Psoas muscle (tissue), 8 donors: Measurements from ENCODE around the gene SEMA3G. TPM values are rescaled to one million over a fixed set of nuclear protein-coding genes. Genes with fewer than 3 reads are reported as not detected.

Experiments used
- ATAC-seq, 4 donors: fragments of 200-7000 bp; cut with Tn5 transposase; one replicate each; pipeline ENCODE4 v1.9.1; 2020; ENCODE audit warnings: moderate library complexity in 3 of 4, mild to moderate bottlenecking in 2 of 4
- DNase-seq, 2 donors: peaks; one replicate each; pipeline ENCODE4 v3.0.0-alpha.2; 2020
- H3K27ac ChIP-seq: fragments of 200-600 bp; one replicate; pipeline ENCODE4 v1.8.0; 2022
- H3K27me3 ChIP-seq, 3 donors: fragments of 200-600 bp in 1 of 3; one replicate each; pipeline versions ENCODE4 v1.6.1 to v1.8.0; 2013 to 2022; ENCODE audit warnings: low read length in 2 of 3, mild to moderate bottlenecking in 2 of 3, moderate library complexity in 1 of 3; ENCODE audit not compliant: insufficient read depth in 3 of 3
- H3K36me3 ChIP-seq, 2 donors: fragments of 200-600 bp in 1 of 2; one replicate each; pipeline versions ENCODE4 v1.6.1 to v1.8.0; 2013 to 2022; ENCODE audit warnings: low read depth in 1 of 2, mild to moderate bottlenecking in 1 of 2, moderate library complexity in 1 of 2; ENCODE audit not compliant: insufficient read depth in 1 of 2
- H3K4me1 ChIP-seq: fragments of 200-600 bp; one replicate; pipeline ENCODE4 v1.8.0; 2022
- H3K4me3 ChIP-seq: fragments of 200-600 bp; one replicate; pipeline ENCODE4 v1.8.0; 2022; ENCODE audit warnings: mild to moderate bottlenecking
- H3K9me3 ChIP-seq: fragments of 200-600 bp; one replicate; pipeline ENCODE4 v1.8.0; 2022
- WGBS, 3 donors: extraction: QIAGEN DNeasy Blood & Tissue Kit; methylation state at CpG; one replicate each; pipeline versions ENCODE4 v1.1.6 to v1.1.7; 2013; 5-methylcytosine and 5-hydroxymethylcytosine counted together
- intact Hi-C, 2 donors: fragments of 100-400 bp; cut with DNase I; formaldehyde crosslinking; loops; one replicate each; pipeline versions ENCODE4 v1.11.0 to v1.14.2; 2022
- polyA plus RNA-seq, 3 donors: library from polyadenylated mRNA; stranded (reverse); fragments of 200-250 nt; gene quantifications; one replicate each; pipeline ENCODE4 v1.2.3, GENCODE V29; 2013
- total RNA-seq, 4 donors: library from RNA; stranded (reverse); fragmentation: NEBNext Ultra II Directional in 2 of 4; extraction: Animal tissue kit (Norgen Biotek cat#: 25700) in 2 of 4; gene quantifications; one replicate each; pipeline versions ENCODE4 v1.2.1 to v1.2.4, GENCODE V29; 2021 to 2023
- TF ChIP-seq, protein P1 (sequence below): fragments of 200-600 bp; IDR thresholded peaks from one replicate; pipeline ENCODE4 v1.8.0; 2022; ENCODE audit warnings: antibody characterized with exemption
- donor health status: healthy with polysubstance abuse.
- donor health status: DM: no; HTN: no; CAD: no; lungs with moderate emphysema.
- donor health status: Bipolar disorder and iron deficiency.
- donor health status: healthy.
- donor health status: DM: yes; HTN: yes; CAD: no.
- donor health status: DM: no; HTN: no; CAD: no.
- donor health status: DM: no; HTN: no; CAD: no.
- donor health status: DM: yes; HTN: yes; CAD: no.

The SEMA3G gene
- total and polyA plus RNA-seq, 7 donors, result 6.0 to 13.8 (median 6.5) TPM

DNA sequence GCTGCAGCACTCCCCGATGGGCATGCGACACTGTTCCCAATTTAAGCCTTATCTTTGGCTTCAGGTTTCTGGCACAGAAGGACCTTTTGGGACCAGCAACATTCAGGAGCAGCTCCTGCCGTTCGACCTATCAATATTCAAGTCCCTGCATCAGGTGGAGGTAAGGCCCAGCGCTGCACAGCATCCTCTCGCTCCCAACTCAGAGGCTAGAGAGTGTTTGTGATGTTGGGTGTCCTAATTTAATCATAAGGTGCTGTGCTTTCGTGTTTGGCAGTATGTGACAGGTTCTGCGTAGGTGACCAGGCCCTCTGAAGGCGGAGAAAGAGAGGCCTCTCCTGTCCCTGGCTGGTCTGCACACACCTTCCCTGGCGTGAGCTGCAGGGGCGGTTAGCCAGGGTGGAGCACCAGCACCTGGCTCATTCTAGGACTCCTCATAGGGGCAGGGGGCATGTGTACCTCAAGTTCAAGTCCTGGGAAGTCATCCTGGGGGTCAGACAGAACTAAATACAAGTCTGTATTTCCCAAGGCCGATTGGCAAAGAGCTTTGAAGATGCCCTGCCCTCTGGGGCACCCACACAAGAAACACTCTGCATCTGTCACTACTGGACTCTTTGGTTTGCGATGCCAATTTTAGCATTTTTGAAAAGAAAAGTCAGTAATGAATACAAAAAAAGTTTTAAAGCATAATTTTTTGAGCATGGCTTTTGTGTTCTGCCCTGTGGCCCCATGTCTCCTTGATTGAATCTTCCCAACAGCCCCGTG is 27.5 kb upstream of the SEMA3G start:
- no peak for DNase-seq
- H3K4me1 ChIP-seq, result peaks cover 38% of the 10 kb centered on the region
- intact Hi-C loops, result loop anchor here (5.0 kb wide), 3 partner anchors 60 to 215 kb away; partner anchors contain the start of genes GNL3 (in 1 of the 2), NT5DC2 (in 1 of the 2), PBRM1 (in 1 of the 2) and UQCC5 (in 1 of the 2)

DNA sequence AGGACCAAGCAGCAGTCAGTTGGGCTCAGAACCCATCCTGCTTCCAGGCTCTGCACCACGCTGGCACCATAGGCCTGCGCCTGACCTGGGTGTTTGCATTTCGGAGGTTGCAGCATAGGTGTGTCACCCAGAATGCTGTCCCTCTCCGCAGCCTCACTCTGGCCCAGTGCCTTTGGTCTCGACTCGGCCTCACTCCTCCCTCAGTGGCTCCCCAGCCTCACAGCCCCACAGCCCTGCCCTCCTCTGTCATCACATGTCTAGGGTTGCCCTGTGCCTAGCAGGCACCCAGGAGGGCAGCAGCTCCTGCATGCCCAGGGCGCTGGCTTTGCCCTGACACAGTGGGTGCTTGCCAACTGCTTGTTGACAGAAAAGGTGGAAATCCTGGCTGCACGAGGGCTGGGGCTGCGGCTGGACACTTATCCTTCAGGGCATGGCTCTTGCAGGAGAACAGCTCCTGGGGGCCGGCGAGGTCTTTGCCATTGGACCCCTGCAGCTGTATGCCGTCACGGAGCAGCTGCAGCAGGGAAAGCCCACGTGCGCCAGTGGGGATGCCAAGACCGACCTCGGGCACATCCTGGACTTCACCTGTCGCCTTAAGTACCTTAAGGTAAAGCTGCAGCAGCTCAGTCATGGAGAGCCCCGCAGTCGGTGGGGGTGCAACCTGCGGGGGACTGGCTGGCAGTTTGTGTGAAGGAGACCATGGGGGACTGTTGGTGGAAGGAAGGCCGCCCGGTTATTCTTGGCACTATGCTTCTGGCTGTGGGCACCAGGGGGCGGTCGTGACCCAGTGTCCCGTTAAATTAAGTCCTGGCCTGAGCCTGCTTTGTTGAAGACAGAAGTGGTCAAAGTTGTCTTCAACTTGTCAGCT is 26.7 kb upstream of the SEMA3G start:
- Histone ChIP-seq H3K27me3 (no peaks in the 10 kb centered on the region), H3K4me3 (no peak overlapping the region), H3K36me3 (peaks cover 2 to 67% of the 10 kb centered on the region in 2 donors), H3K27ac (peak overlapping the region; percentile 68), H3K4me1 (peaks cover 39% of the 10 kb centered on the region), H3K9me3 (no peaks in the 10 kb centered on the region)
- intact Hi-C loops, result loop anchor here (5.0 kb wide), 3 partner anchors 61 to 216 kb away; partner anchors contain the start of genes GNL3 (in 1 of the 2), NT5DC2 (in 1 of the 2), PBRM1 (in 1 of the 2) and UQCC5 (in 1 of the 2)
- TF ChIP-seq, protein P1, sequence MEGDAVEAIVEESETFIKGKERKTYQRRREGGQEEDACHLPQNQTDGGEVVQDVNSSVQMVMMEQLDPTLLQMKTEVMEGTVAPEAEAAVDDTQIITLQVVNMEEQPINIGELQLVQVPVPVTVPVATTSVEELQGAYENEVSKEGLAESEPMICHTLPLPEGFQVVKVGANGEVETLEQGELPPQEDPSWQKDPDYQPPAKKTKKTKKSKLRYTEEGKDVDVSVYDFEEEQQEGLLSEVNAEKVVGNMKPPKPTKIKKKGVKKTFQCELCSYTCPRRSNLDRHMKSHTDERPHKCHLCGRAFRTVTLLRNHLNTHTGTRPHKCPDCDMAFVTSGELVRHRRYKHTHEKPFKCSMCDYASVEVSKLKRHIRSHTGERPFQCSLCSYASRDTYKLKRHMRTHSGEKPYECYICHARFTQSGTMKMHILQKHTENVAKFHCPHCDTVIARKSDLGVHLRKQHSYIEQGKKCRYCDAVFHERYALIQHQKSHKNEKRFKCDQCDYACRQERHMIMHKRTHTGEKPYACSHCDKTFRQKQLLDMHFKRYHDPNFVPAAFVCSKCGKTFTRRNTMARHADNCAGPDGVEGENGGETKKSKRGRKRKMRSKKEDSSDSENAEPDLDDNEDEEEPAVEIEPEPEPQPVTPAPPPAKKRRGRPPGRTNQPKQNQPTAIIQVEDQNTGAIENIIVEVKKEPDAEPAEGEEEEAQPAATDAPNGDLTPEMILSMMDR, result peak; percentile 76
- peak; percentile 78 to 86 (median 82) for ATAC-seq
- WGBS, 3 donors, result 36 to 49% (median 36%) methylated on average over 26 of the region's 26 CpGs
- peak; percentile 74 to 83 for DNase-seq

More for the DNA sequence above, 27.5 kb upstream of the SEMA3G start:
- Histone ChIP-seq H3K27me3 (no peaks in the 10 kb centered on the region), H3K27ac (peak overlapping the region; percentile 68), H3K4me3 (no peak overlapping the region), H3K9me3 (no peaks in the 10 kb centered on the region), H3K36me3 (peaks cover 3 to 72% of the 10 kb centered on the region in 2 donors)
- TF ChIP-seq, protein P1, result no peak
- 66 to 71% (median 67%) methylated on average over 14 of the region's 14 CpGs for WGBS, 3 donors
- no peak for ATAC-seq

DNA sequence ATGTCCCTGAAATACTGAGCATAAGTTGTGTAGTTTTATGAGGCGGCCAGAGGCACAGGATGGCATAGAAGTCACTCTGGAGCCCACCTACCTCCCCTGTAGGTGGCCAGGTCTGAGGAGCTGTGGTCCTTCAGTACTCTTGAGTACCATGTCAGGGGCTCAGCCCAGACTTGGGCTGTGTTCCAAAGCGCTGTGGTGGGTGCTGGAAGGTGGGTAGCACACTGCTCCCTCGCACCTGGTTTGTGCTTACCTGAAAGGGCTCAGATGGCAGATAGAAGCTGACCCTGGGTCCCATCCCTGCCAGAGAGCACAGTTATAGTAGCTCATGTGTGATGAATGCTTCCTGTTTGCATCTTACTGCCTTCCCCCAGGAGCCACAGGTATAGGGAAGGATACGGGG is 26.0 kb upstream of the SEMA3G start:
- 96 to 97% (median 96%) methylated on average over 4 of the region's 4 CpGs for WGBS, 3 donors
- DNase-seq (peak in 1 of 2 donors; percentile 31), ATAC-seq (no peak)
- Histone ChIP-seq H3K4me3 (no peak overlapping the region), H3K9me3 (no peaks in the 10 kb centered on the region), H3K27ac (peak overlapping the region; percentile 68), H3K27me3 (no peaks in the 10 kb centered on the region), H3K36me3 (peaks cover 0 to 63% of the 10 kb centered on the region in 2 donors), H3K4me1 (peaks cover 39% of the 10 kb centered on the region)
- intact Hi-C loops, result loop anchor here (1.0 to 5.0 kb wide), 4 partner anchors 15 to 216 kb away; partner anchors contain the start of genes GNL3 (in 1 of the 2), NT5DC2 (in 1 of the 2), PBRM1 (in 1 of the 2) and UQCC5 (in 1 of the 2)
- TF ChIP-seq, protein P1, result no peak

DNA sequence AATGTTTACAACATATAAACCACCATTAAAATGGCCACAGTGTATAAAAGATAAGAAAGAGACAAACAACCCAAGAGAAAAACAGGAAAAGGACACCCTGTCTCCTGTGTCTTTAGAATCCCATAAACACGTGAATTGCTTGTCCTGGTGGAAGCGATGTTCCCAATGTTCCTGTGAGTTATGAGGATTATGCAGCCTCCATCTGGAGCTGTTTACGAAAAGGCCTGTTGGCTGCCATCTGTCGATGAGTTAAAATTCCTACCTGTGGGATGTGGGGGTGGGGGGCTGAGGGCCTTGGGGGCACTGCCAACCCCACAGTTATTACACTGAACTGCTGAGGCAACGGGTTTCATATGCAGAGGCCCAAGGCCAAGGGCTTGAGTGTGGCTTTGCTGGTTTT is 24.1 kb upstream of the SEMA3G start:
- Histone ChIP-seq H3K4me1 (peaks cover 39% of the 10 kb centered on the region), H3K36me3 (peaks cover 0 to 57% of the 10 kb centered on the region in 2 donors), H3K9me3 (no peaks in the 10 kb centered on the region), H3K27me3 (no peaks in the 10 kb centered on the region), H3K27ac (peak overlapping the region; percentile 51), H3K4me3 (no peak overlapping the region)
- WGBS, 3 donors, result 46 to 70% (median 52%) methylated on average over 5 of the region's 5 CpGs
- no peak for DNase-seq
- TF ChIP-seq, protein P1, result no peak
- intact Hi-C loops, result no loop called here
- ATAC-seq, result no peak
